Type B pancreatic cell (in vitro differentiated cells): ENCODE measurements around the gene WASHC3. TPM values are rescaled to one million over a fixed set of nuclear protein-coding genes. Genes with fewer than 3 reads are reported as not detected.

Experiments
- DNase-seq: peaks from one replicate; pipeline ENCODE4 v3.0.0; 2021; ENCODE audit warnings: mixed read lengths; ENCODE audit not compliant: unreplicated experiment; ENCODE audit errors: extremely low spot score
- H3K27ac Mint-ChIP-seq: 2 replicates; pipeline ENCODE4 v1.8.0; 2021; ENCODE audit warnings: mild to moderate bottlenecking, mixed read lengths
- H3K27me3 Mint-ChIP-seq: 2 replicates; pipeline ENCODE4 v1.8.0; 2021; ENCODE audit warnings: mixed read lengths
- H3K36me3 Mint-ChIP-seq: 2 replicates; pipeline ENCODE4 v1.8.0; 2021; ENCODE audit warnings: mixed read lengths
- H3K4me1 Mint-ChIP-seq: one replicate; pipeline ENCODE4 v1.8.0; 2021; ENCODE audit warnings: mixed read lengths; ENCODE audit not compliant: unreplicated experiment
- H3K4me3 Mint-ChIP-seq: 2 replicates; pipeline ENCODE4 v1.8.0; 2021; ENCODE audit warnings: mild to moderate bottlenecking, mixed read lengths
- H3K9me3 Mint-ChIP-seq: 2 replicates; pipeline ENCODE4 v1.8.0; 2021; ENCODE audit warnings: mixed read lengths
- total RNA-seq: library from RNA; stranded (reverse); gene quantifications from 2 replicates; pipeline ENCODE4 v1.2.1, GENCODE V29; 2021; ENCODE audit warnings: low replicate concordance
- TF ChIP-seq, protein P1 (sequence below): fragments of 200-600 bp; sonication (generic); conservative IDR thresholded peaks from 2 replicates; pipeline ENCODE4 v1.5.0; 2021; ENCODE audit warnings: antibody characterized with exemption, mild to moderate bottlenecking

Gene WASHC3
- total RNA-seq, 1 donor from 2014 or later: 19.2 TPM

DNA sequence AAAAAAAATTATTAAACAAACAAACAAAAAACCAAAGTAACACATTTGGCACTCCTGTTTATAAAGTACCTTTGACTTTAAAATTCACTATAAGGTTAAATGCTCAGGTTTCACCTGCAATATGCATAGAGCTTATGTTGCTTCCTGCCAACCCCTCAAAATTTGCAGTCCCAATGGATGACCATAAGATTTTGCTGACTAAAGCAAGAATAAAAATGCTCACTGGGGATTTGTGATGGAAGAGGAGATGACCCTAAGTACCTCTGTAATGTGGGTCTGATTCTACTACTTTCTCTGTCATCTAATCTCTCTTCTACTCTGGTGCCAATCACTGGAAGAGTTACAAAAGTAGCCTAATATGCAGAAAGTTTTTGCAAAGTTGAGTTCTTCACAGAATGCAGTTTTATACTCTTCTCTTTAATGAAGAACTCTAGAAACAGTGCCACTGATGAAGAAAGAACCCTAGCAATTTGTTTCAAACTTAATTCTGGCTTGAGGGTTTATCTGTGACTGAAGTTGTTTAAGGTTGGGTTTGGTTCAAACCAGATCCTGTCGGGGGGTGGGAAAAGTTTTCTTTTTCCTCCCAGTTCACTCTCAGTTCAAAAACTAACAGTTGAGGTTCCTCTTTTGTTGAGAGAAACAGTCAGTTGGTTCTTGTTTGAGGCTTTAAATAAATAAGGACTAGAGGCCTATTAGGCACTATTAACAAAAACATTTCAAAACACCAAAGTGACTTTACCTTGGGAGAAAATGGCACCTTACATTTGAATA lies 10.9 kb downstream of the WASHC3 start:
- TF ChIP-seq, protein P1, sequence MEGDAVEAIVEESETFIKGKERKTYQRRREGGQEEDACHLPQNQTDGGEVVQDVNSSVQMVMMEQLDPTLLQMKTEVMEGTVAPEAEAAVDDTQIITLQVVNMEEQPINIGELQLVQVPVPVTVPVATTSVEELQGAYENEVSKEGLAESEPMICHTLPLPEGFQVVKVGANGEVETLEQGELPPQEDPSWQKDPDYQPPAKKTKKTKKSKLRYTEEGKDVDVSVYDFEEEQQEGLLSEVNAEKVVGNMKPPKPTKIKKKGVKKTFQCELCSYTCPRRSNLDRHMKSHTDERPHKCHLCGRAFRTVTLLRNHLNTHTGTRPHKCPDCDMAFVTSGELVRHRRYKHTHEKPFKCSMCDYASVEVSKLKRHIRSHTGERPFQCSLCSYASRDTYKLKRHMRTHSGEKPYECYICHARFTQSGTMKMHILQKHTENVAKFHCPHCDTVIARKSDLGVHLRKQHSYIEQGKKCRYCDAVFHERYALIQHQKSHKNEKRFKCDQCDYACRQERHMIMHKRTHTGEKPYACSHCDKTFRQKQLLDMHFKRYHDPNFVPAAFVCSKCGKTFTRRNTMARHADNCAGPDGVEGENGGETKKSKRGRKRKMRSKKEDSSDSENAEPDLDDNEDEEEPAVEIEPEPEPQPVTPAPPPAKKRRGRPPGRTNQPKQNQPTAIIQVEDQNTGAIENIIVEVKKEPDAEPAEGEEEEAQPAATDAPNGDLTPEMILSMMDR: no peak
- peaks cover 16% of the 10 kb centered on the region for H3K36me3 Mint-ChIP-seq
- H3K4me1 Mint-ChIP-seq: no peaks in the 10 kb centered on the region
- H3K9me3 Mint-ChIP-seq: peaks cover 5% of the 10 kb centered on the region
- H3K27me3 Mint-ChIP-seq: no peaks in the 10 kb centered on the region
- no peak overlapping the region for H3K4me3 Mint-ChIP-seq
- no peak for DNase-seq
- no peak overlapping the region for H3K27ac Mint-ChIP-seq

DNA sequence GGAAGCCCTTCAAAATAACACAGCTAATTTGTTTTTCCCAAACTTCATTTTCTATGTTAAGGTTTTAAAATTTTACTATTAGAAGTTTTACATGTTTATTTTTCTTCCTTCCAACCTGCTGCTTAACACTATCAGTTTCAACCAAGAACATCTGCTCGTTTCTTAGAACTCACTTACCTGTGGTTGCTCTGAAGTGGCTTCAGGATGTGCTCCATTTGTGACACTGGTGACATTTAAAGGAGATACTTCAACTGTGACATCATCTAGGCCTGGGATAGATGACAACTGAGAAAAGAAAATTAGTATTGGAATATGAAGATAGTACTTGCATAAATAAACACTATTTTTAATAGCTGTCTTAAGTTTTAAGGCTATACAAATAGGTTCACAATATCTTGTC lies 17.9 kb downstream of the WASHC3 start:
- Mint-ChIP-seq H3K4me1 (no peaks in the 10 kb centered on the region), H3K4me3 (no peak overlapping the region), H3K36me3 (peaks cover 3% of the 10 kb centered on the region), H3K27ac (no peak overlapping the region), H3K27me3 (no peaks in the 10 kb centered on the region), H3K9me3 (no peaks in the 10 kb centered on the region)
- DNase-seq: no peak
- TF ChIP-seq, protein P1: no peak

DNA sequence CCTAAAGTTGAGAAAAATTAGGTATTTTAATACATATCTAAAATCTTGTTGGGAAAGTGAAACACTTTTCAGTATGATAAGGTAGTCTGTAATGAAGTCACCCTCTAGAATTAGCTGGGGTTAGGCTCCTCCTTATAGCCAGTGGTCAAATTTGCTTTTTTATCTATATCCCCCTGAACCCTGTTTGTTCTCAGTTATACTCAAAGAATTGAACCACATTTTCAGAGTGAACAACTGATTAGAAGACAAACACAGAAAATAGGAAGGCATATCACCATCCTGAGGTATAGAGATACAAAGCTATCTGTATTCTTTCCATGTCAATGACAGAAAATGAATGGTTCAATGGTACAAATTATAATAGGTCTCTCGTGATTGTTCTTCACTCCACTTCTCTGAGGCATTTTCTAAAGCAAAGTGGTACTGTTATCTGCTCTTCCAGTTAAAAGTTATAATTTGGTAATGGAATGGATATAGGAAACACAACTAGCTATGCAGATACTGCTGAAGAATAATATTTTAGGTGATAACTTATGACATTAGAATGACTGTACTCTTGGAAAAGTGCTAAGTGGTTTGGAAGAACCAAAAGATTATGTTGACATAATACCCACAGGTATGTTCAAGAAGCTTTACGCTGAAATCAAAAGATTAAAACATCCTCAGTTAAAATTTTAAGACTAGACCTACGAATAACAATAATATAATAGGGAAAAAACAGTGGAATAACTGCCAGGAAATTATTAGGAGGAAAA lies 27.6 kb downstream of the WASHC3 start:
- Mint-ChIP-seq H3K36me3 (peaks cover 11% of the 10 kb centered on the region), H3K27me3 (no peaks in the 10 kb centered on the region), H3K4me1 (no peaks in the 10 kb centered on the region), H3K27ac (no peak overlapping the region), H3K4me3 (no peak overlapping the region), H3K9me3 (no peaks in the 10 kb centered on the region)
- TF ChIP-seq, protein P1: no peak
- no peak for DNase-seq

DNA sequence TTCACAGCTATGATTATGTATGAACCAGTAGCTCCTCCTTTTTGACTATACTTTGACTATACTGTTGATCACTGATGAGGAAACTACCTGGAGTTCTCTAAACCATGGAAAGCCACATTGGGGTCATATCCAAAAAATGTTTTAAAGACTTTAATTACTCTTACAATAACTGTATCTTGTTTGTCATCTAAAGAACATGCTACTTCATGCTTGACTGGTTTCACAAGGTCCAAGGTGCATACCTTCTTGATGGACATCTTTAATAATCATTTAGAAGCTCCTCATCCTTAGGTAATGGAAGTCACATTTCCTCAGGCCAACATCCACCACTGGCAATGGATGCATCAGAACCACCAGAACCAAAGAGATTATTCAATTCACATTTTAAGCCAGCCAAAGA lies 29.9 kb downstream of the WASHC3 start:
- H3K9me3 Mint-ChIP-seq: no peaks in the 10 kb centered on the region
- DNase-seq: no peak
- no peaks in the 10 kb centered on the region for H3K4me1 Mint-ChIP-seq
- H3K27ac Mint-ChIP-seq: no peak overlapping the region
- TF ChIP-seq, protein P1: no peak
- peaks cover 4% of the 10 kb centered on the region for H3K36me3 Mint-ChIP-seq
- no peaks in the 10 kb centered on the region for H3K27me3 Mint-ChIP-seq
- H3K4me3 Mint-ChIP-seq: no peak overlapping the region

- TF ChIP-seq, protein P1: no peak
- no peak for DNase-seq
- H3K27me3 Mint-ChIP-seq: no peaks in the 10 kb centered on the region
- no peaks in the 10 kb centered on the region for H3K4me1 Mint-ChIP-seq
- peaks cover 2% of the 10 kb centered on the region for H3K36me3 Mint-ChIP-seq
- no peaks in the 10 kb centered on the region for H3K9me3 Mint-ChIP-seq
- H3K4me3 Mint-ChIP-seq: no peak overlapping the region
- no peak overlapping the region for H3K27ac Mint-ChIP-seq
Measured at GRCh38 chr12:102029141-102029540, 32.6 kb downstream of the WASHC3 start.
